Measurements from ENCODE around the gene NEUROG2. TPM values are rescaled to one million over a fixed set of nuclear protein-coding genes. Genes with fewer than 3 reads are reported as not detected.

Gene NEUROG2
- total RNA-seq, 2 donors from 2014 or later = not detected

GRCh38 chr4:112515198-112516065, 548 bp downstream of the NEUROG2 start:
- H3K4me1 ChIP-seq = peaks cover 24% of the 10 kb centered on the region
- DNase-seq = no peak
- peaks cover 98% of the 10 kb centered on the region for H3K27me3 ChIP-seq
- intact Hi-C loops (cut with DNase I) = no loop called here
- TF ChIP-seq, protein P1, sequence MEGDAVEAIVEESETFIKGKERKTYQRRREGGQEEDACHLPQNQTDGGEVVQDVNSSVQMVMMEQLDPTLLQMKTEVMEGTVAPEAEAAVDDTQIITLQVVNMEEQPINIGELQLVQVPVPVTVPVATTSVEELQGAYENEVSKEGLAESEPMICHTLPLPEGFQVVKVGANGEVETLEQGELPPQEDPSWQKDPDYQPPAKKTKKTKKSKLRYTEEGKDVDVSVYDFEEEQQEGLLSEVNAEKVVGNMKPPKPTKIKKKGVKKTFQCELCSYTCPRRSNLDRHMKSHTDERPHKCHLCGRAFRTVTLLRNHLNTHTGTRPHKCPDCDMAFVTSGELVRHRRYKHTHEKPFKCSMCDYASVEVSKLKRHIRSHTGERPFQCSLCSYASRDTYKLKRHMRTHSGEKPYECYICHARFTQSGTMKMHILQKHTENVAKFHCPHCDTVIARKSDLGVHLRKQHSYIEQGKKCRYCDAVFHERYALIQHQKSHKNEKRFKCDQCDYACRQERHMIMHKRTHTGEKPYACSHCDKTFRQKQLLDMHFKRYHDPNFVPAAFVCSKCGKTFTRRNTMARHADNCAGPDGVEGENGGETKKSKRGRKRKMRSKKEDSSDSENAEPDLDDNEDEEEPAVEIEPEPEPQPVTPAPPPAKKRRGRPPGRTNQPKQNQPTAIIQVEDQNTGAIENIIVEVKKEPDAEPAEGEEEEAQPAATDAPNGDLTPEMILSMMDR (IDR thresholded peaks at IDR 0.05) = no peak
- H3K27ac ChIP-seq = no peak overlapping the region
- H3K4me3 ChIP-seq = peak overlapping the region; percentile 49
- H3K36me3 ChIP-seq = no peaks in the 10 kb centered on the region
- no peak overlapping the region for H3K9ac ChIP-seq (ENCODE audit: low read depth in 2 of 2, low read length in 2 of 2)
- H3K9me3 ChIP-seq = no peaks in the 10 kb centered on the region

DNA sequence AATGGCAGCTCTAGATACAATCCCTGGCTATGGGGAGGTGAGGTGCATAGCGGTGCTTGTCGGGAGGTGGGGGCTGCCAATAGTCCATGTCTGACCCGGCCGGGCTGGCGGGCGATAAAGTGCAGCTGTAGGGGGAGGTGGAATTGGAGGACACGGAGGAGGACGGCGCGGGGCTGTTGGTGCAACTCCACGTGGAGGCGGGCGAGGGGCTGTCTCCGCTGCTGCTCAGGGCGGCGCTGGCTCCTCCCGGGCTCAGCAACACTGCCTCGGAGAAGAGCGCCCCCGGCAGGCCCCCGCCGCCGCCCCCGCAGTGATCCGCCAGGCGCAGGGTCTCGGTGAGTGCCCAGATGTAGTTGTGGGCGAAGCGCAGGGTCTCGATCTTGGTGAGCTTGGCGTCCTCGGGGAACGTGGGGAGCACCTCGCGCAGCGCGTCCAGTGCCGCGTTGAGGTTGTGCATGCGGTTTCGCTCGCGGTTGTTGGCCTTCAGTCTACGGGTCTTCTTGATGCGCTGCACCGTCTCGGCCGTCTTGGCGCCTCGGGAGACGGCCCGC, 1.3 kb downstream of the NEUROG2 start:
- TF ChIP-seq, protein P1 (IDR thresholded peaks at IDR 0.05) = no peak
- H3K9me3 ChIP-seq = no peaks in the 10 kb centered on the region
- H3K9ac ChIP-seq (ENCODE audit: low read depth in 2 of 2, low read length in 2 of 2) = no peak overlapping the region
- peak overlapping the region; percentile 49 for H3K4me3 ChIP-seq
- no peaks in the 10 kb centered on the region for H3K36me3 ChIP-seq
- H3K27ac ChIP-seq = no peak overlapping the region
- intact Hi-C loops (cut with DNase I) = no loop called here
- H3K4me1 ChIP-seq = peaks cover 25% of the 10 kb centered on the region
- H3K27me3 ChIP-seq = peaks cover 98% of the 10 kb centered on the region
- DNase-seq = no peak

- Histone ChIP-seq H3K27me3 (peaks cover 98% of the 10 kb centered on the region), H3K36me3 (no peaks in the 10 kb centered on the region), H3K9ac (ENCODE audit: low read depth in 2 of 2, low read length in 2 of 2) (no peak overlapping the region), H3K9me3 (no peaks in the 10 kb centered on the region), H3K4me1 (peaks cover 25% of the 10 kb centered on the region), H3K27ac (no peak overlapping the region), H3K4me3 (no peak overlapping the region)
- intact Hi-C loops (cut with DNase I) = no loop called here
- no peak for DNase-seq
- TF ChIP-seq, protein P1 (IDR thresholded peaks at IDR 0.05) = no peak
Observed at GRCh38 chr4:112513971-112514646, 1.9 kb downstream of the NEUROG2 start.

GRCh38 chr4:112511803-112512118, 4.2 kb downstream of the NEUROG2 start:
- Histone ChIP-seq H3K27ac (no peak overlapping the region), H3K27me3 (peaks cover 89% of the 10 kb centered on the region), H3K4me3 (no peak overlapping the region), H3K36me3 (no peaks in the 10 kb centered on the region), H3K4me1 (peaks cover 25% of the 10 kb centered on the region), H3K9ac (ENCODE audit: low read depth in 2 of 2, low read length in 2 of 2) (no peak overlapping the region), H3K9me3 (no peaks in the 10 kb centered on the region)
- intact Hi-C loops (cut with DNase I) = no loop called here
- no peak for DNase-seq
- TF ChIP-seq, protein P1 (IDR thresholded peaks at IDR 0.05) = no peak

- DNase-seq = no peak
- no peaks in the 10 kb centered on the region for H3K36me3 ChIP-seq
- H3K9me3 ChIP-seq = no peaks in the 10 kb centered on the region
- H3K9ac ChIP-seq (ENCODE audit: low read depth in 2 of 2, low read length in 2 of 2) = no peak overlapping the region
- H3K27me3 ChIP-seq = peaks cover 89% of the 10 kb centered on the region
- peaks cover 20% of the 10 kb centered on the region for H3K4me1 ChIP-seq
- no peak overlapping the region for H3K4me3 ChIP-seq
- TF ChIP-seq, protein P1 (IDR thresholded peaks at IDR 0.05) = no peak
- no peak overlapping the region for H3K27ac ChIP-seq
- intact Hi-C loops (cut with DNase I) = no loop called here
Observed at GRCh38 chr4:112511093-112511802, 4.7 kb downstream of the NEUROG2 start.

All from colonic mucosa (tissue), 4 donors.